CD14-positive monocyte (primary cell): ENCODE data around the gene CDH11. TPM values are rescaled to one million over a fixed set of nuclear protein-coding genes. Genes with fewer than 3 reads are reported as not detected.

Experiments
- DNase-seq, 3 donors: peaks; one replicate each; pipeline ENCODE4 v3.0.0-alpha.2; 2011 to 2022
- H2AFZ ChIP-seq: 2 replicates; pipeline ENCODE4 v1.6.0; 2012; ENCODE audit warnings: mild to moderate bottlenecking, low read depth, low read length, inconsistent platforms; ENCODE audit not compliant: insufficient read depth, poor library complexity, severe bottlenecking
- H3K27ac ChIP-seq, 2 donors: 1 replicate in 1 of 2; 2 replicates in 1 of 2; pipeline ENCODE4 v1.5.1; 2012 to 2013; ENCODE audit warnings: low read length in 2 of 2, control low read depth in 1 of 2, inconsistent platforms in 1 of 2, low read depth in 1 of 2, mild to moderate bottlenecking in 1 of 2
- H3K27me3 ChIP-seq, 2 donors: one replicate each; pipeline versions ENCODE4 v1.6.0 to v1.6.1; 2011 to 2013; ENCODE audit warnings: low read length in 2 of 2; ENCODE audit not compliant: control insufficient read depth in 2 of 2, insufficient read depth in 2 of 2
- H3K36me3 ChIP-seq, 2 donors: replicated peaks in 1 of 2; 1 replicate in 1 of 2; 2 replicates in 1 of 2; pipeline versions ENCODE4 v1.5.1 to v1.6.1; 2012 to 2013; ENCODE audit warnings: low read length in 2 of 2, control low read depth in 1 of 2, inconsistent platforms in 1 of 2, mild to moderate bottlenecking in 1 of 2; ENCODE audit not compliant: insufficient read depth in 2 of 2, control insufficient read depth in 1 of 2
- H3K4me1 ChIP-seq, 2 donors: 1 replicate in 1 of 2; 2 replicates in 1 of 2; pipeline versions ENCODE4 v1.5.1 to v1.6.1; 2012 to 2013; ENCODE audit warnings: low read length in 2 of 2, control low read depth in 1 of 2, inconsistent platforms in 1 of 2, mild to moderate bottlenecking in 1 of 2, moderate library complexity in 1 of 2; ENCODE audit not compliant: insufficient read depth in 2 of 2, control insufficient read depth in 1 of 2
- H3K4me2 ChIP-seq: replicated peaks from 2 replicates; pipeline ENCODE3; 2012; ENCODE audit warnings: low read length, moderate library complexity, mild to moderate bottlenecking; ENCODE audit not compliant: poor library complexity, severe bottlenecking; ENCODE audit errors: extremely low read depth
- H3K4me3 ChIP-seq, 3 experiments: fragments of 200-600 bp in 1 of 3; sonication (generic) in 1 of 3; replicated peaks in 1 of 3; 1 replicate in 2 of 3; 2 replicates in 1 of 3; pipeline ENCODE4 v1.5.1; 2011 to 2013; ENCODE audit warnings: low read length in 3 of 3, mild to moderate bottlenecking in 3 of 3, control low read depth in 2 of 3, low read depth in 2 of 3, inconsistent platforms in 1 of 3, moderate library complexity in 1 of 3
- H3K79me2 ChIP-seq: 2 replicates; pipeline ENCODE4 v1.6.0; 2012; ENCODE audit warnings: mild to moderate bottlenecking, control low read depth, inconsistent platforms, low read length, moderate library complexity; ENCODE audit not compliant: insufficient read depth
- H3K9ac ChIP-seq: 2 replicates; pipeline ENCODE4 v1.6.0; 2017; ENCODE audit warnings: low read length, mild to moderate bottlenecking; ENCODE audit not compliant: insufficient read depth, poor library complexity, severe bottlenecking
- H3K9me3 ChIP-seq, 2 donors: replicated peaks in 1 of 2; 1 replicate in 1 of 2; 2 replicates in 1 of 2; pipeline versions ENCODE4 v1.5.1 to v1.6.1; 2012 to 2013; ENCODE audit warnings: low read length in 2 of 2, control low read depth in 1 of 2; ENCODE audit not compliant: control insufficient read depth in 1 of 2, insufficient read depth in 1 of 2
- H4K20me1 ChIP-seq: 2 replicates; pipeline ENCODE4 v1.6.0; 2012; ENCODE audit warnings: mild to moderate bottlenecking, low read length, control low read depth, moderate library complexity; ENCODE audit not compliant: insufficient read depth
- H3K27ac Mint-ChIP-seq, 7 donors: one replicate each; pipeline ENCODE4 v1.8.0; 2020; ENCODE audit warnings: mild to moderate bottlenecking in 7 of 7, mixed read lengths in 7 of 7, moderate library complexity in 6 of 7, inconsistent platforms in 2 of 7
- H3K27me3 Mint-ChIP-seq, 3 donors: one replicate each; pipeline ENCODE4 v1.8.0; 2021 to 2022; ENCODE audit warnings: low read depth in 3 of 3, mild to moderate bottlenecking in 3 of 3, mixed read lengths in 3 of 3, moderate library complexity in 3 of 3, inconsistent platforms in 1 of 3
- H3K36me3 Mint-ChIP-seq, 2 donors: one replicate each; pipeline ENCODE4 v1.8.0; 2020; ENCODE audit warnings: mixed read lengths in 2 of 2, inconsistent platforms in 1 of 2, mild to moderate bottlenecking in 1 of 2
- H3K4me1 Mint-ChIP-seq: one replicate; pipeline ENCODE4 v1.8.0; 2020; ENCODE audit warnings: mild to moderate bottlenecking, mixed read lengths
- H3K4me3 Mint-ChIP-seq, 2 donors: one replicate each; pipeline ENCODE4 v1.8.0; 2020; ENCODE audit warnings: mild to moderate bottlenecking in 2 of 2, mixed read lengths in 2 of 2, moderate library complexity in 1 of 2
- H3K9me3 Mint-ChIP-seq, 7 donors: one replicate each; pipeline ENCODE4 v1.8.0; 2020 to 2022; ENCODE audit warnings: mixed read lengths in 7 of 7, mild to moderate bottlenecking in 6 of 7, moderate library complexity in 6 of 7, inconsistent platforms in 2 of 7
- CTCF ChIP-seq: fragments of 200-600 bp; IDR thresholded peaks from one replicate; pipeline ENCODE4 v1.8.0; 2022; ENCODE audit warnings: antibody characterized with exemption, mild to moderate bottlenecking
- WGBS: methylation state at CpG from one replicate; pipeline ENCODE4 v1.1.5; 2013; ENCODE audit warnings: missing lambda C conversion rate; ENCODE audit not compliant: insufficient coverage; 5-methylcytosine and 5-hydroxymethylcytosine counted together
- intact Hi-C, 2 donors: fragments of 100-400 bp; cut with micrococcal nuclease; formaldehyde crosslinking; loops; one replicate each; pipeline versions ENCODE4 v1.15.0 to v1.15.1; 2023
- polyA plus RNA-seq, 3 donors: library from polyadenylated mRNA; depleted of rRNA in 1 of 3; unstranded in 2 of 3; stranded (reverse) in 1 of 3; fragments of 300-500 nt in 2 of 3; fragments of >200 nt in 1 of 3; fragmentation: Illumina TruSeq in 2 of 3; gene quantifications; 1 replicate in 2 of 3; 2 replicates in 1 of 3; pipeline ENCODE4 v1.2.3, GENCODE V29; 2012 to 2021

CDH11 gene
- polyA plus RNA-seq, 3 donors = not detected

- H3K9me3 ChIP-seq = no peaks in the 10 kb centered on the region
- intact Hi-C loops = loop anchor here in 1 of 2 donors (10.0 kb wide), 1 partner anchor 57 kb away; no protein-coding TSS in a partner anchor
- H3K4me1 Mint-ChIP-seq = no peaks in the 10 kb centered on the region
- H3K27ac ChIP-seq = no peak overlapping the region
- H3K27me3 Mint-ChIP-seq = peaks cover 2 to 3% (median 2%) of the 10 kb centered on the region in 3 donors
- H4K20me1 ChIP-seq = no peaks in the 10 kb centered on the region
- H3K36me3 Mint-ChIP-seq = no peaks in the 10 kb centered on the region
- no peak for DNase-seq
- no peak overlapping the region for H3K27ac Mint-ChIP-seq
- H3K36me3 ChIP-seq = no peaks in the 10 kb centered on the region
- H3K9me3 Mint-ChIP-seq = peaks cover 0 to 3% (median 0%) of the 10 kb centered on the region in 7 donors
- H2AFZ ChIP-seq = no peak overlapping the region
- H3K79me2 ChIP-seq = no peaks in the 10 kb centered on the region
- no peak overlapping the region for H3K4me3 ChIP-seq
- H3K27me3 ChIP-seq = no peaks in the 10 kb centered on the region
- H3K4me1 ChIP-seq = no peaks in the 10 kb centered on the region
- H3K4me3 Mint-ChIP-seq = no peak overlapping the region
- H3K4me2 ChIP-seq = no peak overlapping the region
- no peak overlapping the region for H3K9ac ChIP-seq
- no peak for TF ChIP-seq CTCF
- WGBS = no CpG with 5 or more reads among the region's 3 CpGs
These were observed 20.4 kb upstream of the CDH11 start for GRCh38 chr16:65142276-65142675.

GRCh38 chr16:65136681-65137080 is 14.8 kb upstream of the CDH11 start:
- Mint-ChIP-seq H3K4me1 (no peaks in the 10 kb centered on the region), H3K9me3 (peaks cover 0 to 3% (median 0%) of the 10 kb centered on the region in 7 donors), H3K27me3 (peaks cover 0 to 3% (median 2%) of the 10 kb centered on the region in 3 donors), H3K27ac (no peak overlapping the region), H3K4me3 (no peak overlapping the region), H3K36me3 (no peaks in the 10 kb centered on the region)
- WGBS = 100% methylated on average over 1 of the region's 2 CpGs
- no peak overlapping the region for H3K4me3 ChIP-seq
- no peaks in the 10 kb centered on the region for H3K79me2 ChIP-seq
- no peaks in the 10 kb centered on the region for H4K20me1 ChIP-seq
- no peak overlapping the region for H3K9ac ChIP-seq
- intact Hi-C loops = no loop called here
- no peaks in the 10 kb centered on the region for H3K36me3 ChIP-seq
- no peaks in the 10 kb centered on the region for H3K27me3 ChIP-seq
- H3K9me3 ChIP-seq = no peaks in the 10 kb centered on the region
- no peak for TF ChIP-seq CTCF
- H3K27ac ChIP-seq = no peak overlapping the region
- no peak for DNase-seq
- no peaks in the 10 kb centered on the region for H3K4me1 ChIP-seq
- no peak overlapping the region for H3K4me2 ChIP-seq
- H2AFZ ChIP-seq = no peak overlapping the region
